CD4-positive, CD25-positive, alpha-beta regulatory T cell (primary cell): ENCODE measurements around the gene TRDN. TPM values are rescaled to one million over a fixed set of nuclear protein-coding genes. Genes with fewer than 3 reads are reported as not detected.

Experiments used
- ATAC-seq, 2 donors: fragments of 150-1000 bp; cut with Tn5 transposase; one replicate each; pipeline ENCODE4 v1.10.0; 2021; ENCODE audit warnings: low read depth in 2 of 2, moderate number of reproducible peaks in 2 of 2, moderate library complexity in 1 of 2
- DNase-seq, 3 donors: peaks; one replicate each; pipeline versions ENCODE4 v3.0.0 to v3.0.0-alpha.2; 2012 to 2022; ENCODE audit warnings: mixed read lengths in 1 of 3
- H3K27ac ChIP-seq: one replicate; pipeline ENCODE4 v1.7.0; 2013; ENCODE audit warnings: mild to moderate bottlenecking, low read length; ENCODE audit not compliant: insufficient read depth, poor library complexity, severe bottlenecking
- H3K27me3 ChIP-seq: one replicate; pipeline ENCODE4 v1.7.0; 2013; ENCODE audit warnings: low read length; ENCODE audit not compliant: control insufficient read depth, insufficient read depth
- H3K36me3 ChIP-seq: one replicate; pipeline ENCODE4 v1.7.0; 2013; ENCODE audit warnings: mild to moderate bottlenecking, low read length, moderate library complexity; ENCODE audit not compliant: control insufficient read depth, insufficient read depth
- H3K4me1 ChIP-seq: 2 replicates; pipeline ENCODE4 v1.7.0; 2013; ENCODE audit warnings: mild to moderate bottlenecking, low read length; ENCODE audit not compliant: insufficient read depth, control insufficient read depth, poor library complexity, severe bottlenecking
- H3K4me3 ChIP-seq: one replicate; pipeline ENCODE4 v1.7.0; 2013; ENCODE audit warnings: low read depth, mild to moderate bottlenecking, low read length, moderate library complexity
- H3K9me3 ChIP-seq, 2 experiments: 1 replicate in 1 of 2; 2 replicates in 1 of 2; pipeline ENCODE4 v1.7.0; 2013; ENCODE audit warnings: low read length in 2 of 2, mild to moderate bottlenecking in 1 of 2, moderate library complexity in 1 of 2; ENCODE audit not compliant: control insufficient read depth in 2 of 2
- H3K27ac Mint-ChIP-seq, 3 donors: one replicate each; pipeline ENCODE4 v1.8.0; 2020 to 2022; ENCODE audit warnings: mild to moderate bottlenecking in 3 of 3, mixed read lengths in 3 of 3, moderate library complexity in 2 of 3
- H3K27me3 Mint-ChIP-seq: one replicate; pipeline ENCODE4 v1.8.0; 2022; ENCODE audit warnings: mild to moderate bottlenecking, mixed read lengths
- H3K36me3 Mint-ChIP-seq: one replicate; pipeline ENCODE4 v1.8.0; 2020; ENCODE audit warnings: mixed read lengths
- H3K4me1 Mint-ChIP-seq, 4 donors: one replicate each; pipeline ENCODE4 v1.8.0; 2020 to 2022; ENCODE audit warnings: mixed read lengths in 4 of 4, mild to moderate bottlenecking in 1 of 4
- H3K4me3 Mint-ChIP-seq, 4 donors: one replicate each; pipeline ENCODE4 v1.8.0; 2020 to 2022; ENCODE audit warnings: mild to moderate bottlenecking in 4 of 4, mixed read lengths in 4 of 4, moderate library complexity in 3 of 4
- H3K9me3 Mint-ChIP-seq, 7 donors: one replicate each; pipeline ENCODE4 v1.8.0; 2020 to 2022; ENCODE audit warnings: mixed read lengths in 7 of 7, mild to moderate bottlenecking in 3 of 7, moderate library complexity in 2 of 7
- polyA plus RNA-seq, 4 donors: library from polyadenylated mRNA; unstranded; fragments of 300-500 nt; fragmentation: Illumina TruSeq; gene quantifications; one replicate each; pipeline ENCODE4 v1.2.3, GENCODE V29; 2021
- total RNA-seq: library from RNA; stranded (reverse); gene quantifications from one replicate; pipeline ENCODE4 v1.2.3, GENCODE V29; 2022

Gene TRDN
- total and polyA plus RNA-seq, 5 donors from 2014 or later, result not detected

DNA sequence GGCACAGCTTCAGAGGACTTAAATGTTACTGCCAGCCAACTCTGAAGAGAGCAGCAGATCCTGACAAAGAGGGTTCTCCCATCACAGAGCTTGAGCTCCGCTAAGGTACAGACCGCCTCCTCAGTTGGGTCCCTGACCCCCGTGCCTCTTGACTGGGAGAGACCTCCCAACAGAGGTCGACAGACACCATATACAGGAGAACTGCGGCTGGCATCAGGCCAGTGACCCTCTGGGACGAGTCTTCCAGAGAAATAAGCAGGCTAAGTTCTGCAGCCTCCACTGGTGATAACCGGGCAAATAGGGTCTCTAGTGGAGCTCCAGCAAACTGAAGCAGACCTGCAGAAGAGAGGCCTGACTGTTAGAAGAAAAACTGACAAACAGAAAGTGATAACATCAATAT is 453.8 kb downstream of the TRDN start:
- Mint-ChIP-seq H3K27me3 (no peaks in the 10 kb centered on the region), H3K36me3 (no peaks in the 10 kb centered on the region), H3K4me1 (no peaks in the 10 kb centered on the region), H3K27ac (no peak overlapping the region), H3K9me3 (peaks cover 1 to 24% (median 14%) of the 10 kb centered on the region in 7 donors), H3K4me3 (no peak overlapping the region)
- H3K27me3 ChIP-seq, result no peaks in the 10 kb centered on the region
- no peaks in the 10 kb centered on the region for H3K4me1 ChIP-seq
- no peak for ATAC-seq
- no peak overlapping the region for H3K4me3 ChIP-seq
- no peak for DNase-seq
- peaks cover 4 to 9% of the 10 kb centered on the region in 2 experiments for H3K9me3 ChIP-seq
- no peak overlapping the region for H3K27ac ChIP-seq
- no peaks in the 10 kb centered on the region for H3K36me3 ChIP-seq

DNA sequence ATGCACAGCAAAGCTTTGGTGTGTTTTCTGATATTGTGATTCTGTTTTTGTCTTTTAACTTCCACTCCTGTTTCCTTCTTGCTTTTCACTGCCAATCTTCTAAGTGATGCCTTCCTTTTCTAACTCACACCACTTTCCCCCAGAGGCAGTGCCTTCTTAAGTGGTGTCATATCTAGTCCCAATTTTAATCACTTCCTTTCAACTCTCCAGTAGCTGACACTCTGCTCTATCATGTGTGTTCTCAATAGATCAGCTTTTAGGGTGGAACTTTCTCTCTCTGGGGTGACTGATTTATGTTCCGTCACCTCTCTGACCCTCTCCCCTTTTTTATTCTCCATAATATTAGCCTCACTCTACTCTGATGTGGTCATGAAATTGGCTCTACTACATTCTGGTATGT is 460.0 kb downstream of the TRDN start:
- H3K4me3 Mint-ChIP-seq, result no peak overlapping the region
- H3K27ac Mint-ChIP-seq, result no peak overlapping the region
- DNase-seq (no peak), ATAC-seq (no peak)
- Histone ChIP-seq H3K9me3 (peaks cover 0 to 4% of the 10 kb centered on the region in 2 experiments), H3K4me1 (no peaks in the 10 kb centered on the region), H3K36me3 (no peaks in the 10 kb centered on the region), H3K27ac (no peak overlapping the region), H3K4me3 (no peak overlapping the region), H3K27me3 (no peaks in the 10 kb centered on the region)
- no peaks in the 10 kb centered on the region for H3K4me1 Mint-ChIP-seq
- H3K9me3 Mint-ChIP-seq, result peaks cover 0 to 17% (median 3%) of the 10 kb centered on the region in 7 donors
- H3K27me3 Mint-ChIP-seq, result no peaks in the 10 kb centered on the region
- H3K36me3 Mint-ChIP-seq, result no peaks in the 10 kb centered on the region

DNA sequence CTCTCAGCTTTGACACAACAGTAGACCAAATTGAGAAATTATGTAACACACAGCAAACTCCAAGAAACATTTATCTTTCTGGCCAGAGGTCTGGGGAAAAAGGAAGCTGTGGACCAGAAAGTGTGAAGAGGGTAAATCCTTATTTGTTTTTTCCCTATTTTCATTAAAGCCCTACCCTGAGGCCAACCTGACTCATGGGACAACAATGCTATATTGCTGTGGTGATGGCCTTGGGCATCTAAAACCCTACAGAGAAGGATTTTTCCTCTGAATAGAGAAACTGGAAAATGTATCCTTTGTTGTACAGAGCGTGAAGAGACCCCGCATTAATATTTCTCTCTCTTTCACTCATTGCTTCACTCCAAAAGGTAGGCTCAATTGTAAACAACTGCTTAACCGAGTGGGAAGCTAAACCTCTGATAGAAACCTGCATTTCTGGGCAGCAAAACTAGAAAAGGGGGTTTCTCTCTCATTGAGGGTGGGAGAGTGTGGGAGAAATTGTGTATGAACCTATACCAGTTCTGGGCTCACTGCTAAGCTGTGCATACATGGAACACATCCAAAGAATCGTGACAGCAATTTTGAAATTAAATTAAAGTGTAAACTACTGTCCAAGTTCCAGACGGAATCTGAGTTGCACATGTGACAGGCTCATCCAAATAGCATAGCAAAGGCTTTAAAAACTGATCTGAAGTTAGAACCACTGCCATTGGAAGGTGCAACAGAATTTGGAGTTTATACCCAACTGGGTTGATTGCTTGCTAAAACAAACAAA is 465.2 kb downstream of the TRDN start:
- Mint-ChIP-seq H3K36me3 (no peaks in the 10 kb centered on the region), H3K27ac (no peak overlapping the region), H3K4me3 (no peak overlapping the region), H3K27me3 (no peaks in the 10 kb centered on the region), H3K9me3 (peaks cover 0 to 8% (median 1%) of the 10 kb centered on the region in 7 donors), H3K4me1 (no peaks in the 10 kb centered on the region)
- DNase-seq (no peak), ATAC-seq (no peak)
- Histone ChIP-seq H3K4me3 (no peak overlapping the region), H3K4me1 (no peaks in the 10 kb centered on the region), H3K27me3 (no peaks in the 10 kb centered on the region), H3K27ac (no peak overlapping the region), H3K9me3 (no peaks in the 10 kb centered on the region), H3K36me3 (no peaks in the 10 kb centered on the region)

DNA sequence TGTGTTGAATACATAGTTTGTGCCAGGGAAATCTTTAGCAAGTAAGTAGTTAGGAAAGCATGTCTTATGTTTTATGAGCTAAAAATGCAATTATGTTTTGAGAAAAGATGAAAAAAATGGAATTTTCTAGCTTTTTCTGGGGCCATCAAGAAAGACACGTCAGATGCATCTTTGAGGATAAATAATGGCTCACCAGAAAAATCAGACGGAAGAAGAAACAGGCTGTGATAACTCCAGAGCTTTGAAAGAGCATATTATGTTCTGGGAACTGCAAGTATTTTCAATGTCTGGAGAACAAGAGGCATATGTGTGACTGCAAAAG is 467.0 kb downstream of the TRDN start:
- no peak overlapping the region for H3K27ac Mint-ChIP-seq
- ATAC-seq, result no peak
- H3K27ac ChIP-seq, result no peak overlapping the region

GRCh38 chr6:123168892-123169773 is 467.6 kb downstream of the TRDN start:
- no peaks in the 10 kb centered on the region for H3K4me1 Mint-ChIP-seq
- Histone ChIP-seq H3K36me3 (no peaks in the 10 kb centered on the region), H3K9me3 (no peaks in the 10 kb centered on the region), H3K27me3 (no peaks in the 10 kb centered on the region), H3K27ac (no peak overlapping the region), H3K4me1 (no peaks in the 10 kb centered on the region), H3K4me3 (no peak overlapping the region)
- peaks cover 0 to 7% (median 3%) of the 10 kb centered on the region in 7 donors for H3K9me3 Mint-ChIP-seq
- H3K36me3 Mint-ChIP-seq, result no peaks in the 10 kb centered on the region
- no peaks in the 10 kb centered on the region for H3K27me3 Mint-ChIP-seq
- ATAC-seq (no peak), DNase-seq (no peak)
- no peak overlapping the region for H3K27ac Mint-ChIP-seq
- H3K4me3 Mint-ChIP-seq, result no peak overlapping the region

More for the DNA sequence above, 467.0 kb downstream of the TRDN start:
- no peak overlapping the region for H3K4me3 ChIP-seq
- no peaks in the 10 kb centered on the region for H3K9me3 ChIP-seq
- no peaks in the 10 kb centered on the region for H3K36me3 ChIP-seq
- no peaks in the 10 kb centered on the region for H3K4me1 Mint-ChIP-seq
- no peaks in the 10 kb centered on the region for H3K27me3 ChIP-seq
- no peaks in the 10 kb centered on the region for H3K36me3 Mint-ChIP-seq
- no peak overlapping the region for H3K4me3 Mint-ChIP-seq
- H3K27me3 Mint-ChIP-seq, result no peaks in the 10 kb centered on the region
- H3K9me3 Mint-ChIP-seq, result peaks cover 0 to 4% (median 2%) of the 10 kb centered on the region in 7 donors
- no peaks in the 10 kb centered on the region for H3K4me1 ChIP-seq
- no peak for DNase-seq

- no peak for ATAC-seq
- H3K9me3 ChIP-seq, result no peaks in the 10 kb centered on the region
- Mint-ChIP-seq H3K27me3 (no peaks in the 10 kb centered on the region), H3K4me1 (no peaks in the 10 kb centered on the region), H3K4me3 (no peak overlapping the region), H3K36me3 (no peaks in the 10 kb centered on the region), H3K9me3 (peaks cover 0 to 12% (median 4%) of the 10 kb centered on the region in 7 donors), H3K27ac (no peak overlapping the region)
- no peak overlapping the region for H3K4me3 ChIP-seq
- DNase-seq, result no peak
- H3K36me3 ChIP-seq, result no peaks in the 10 kb centered on the region
- no peaks in the 10 kb centered on the region for H3K4me1 ChIP-seq
- H3K27me3 ChIP-seq, result no peaks in the 10 kb centered on the region
- no peak overlapping the region for H3K27ac ChIP-seq
Measured at GRCh38 chr6:123168466-123168865, 468.3 kb downstream of the TRDN start.
